Measurements from ENCODE around the gene RTRAF. TPM values are rescaled to one million over a fixed set of nuclear protein-coding genes. Genes with fewer than 3 reads are reported as not detected.

Gene RTRAF
- total and polyA plus RNA-seq, 2 donors (not counting 1 experiment from before 2014, with no cell fraction given) = 34.7 to 91.1 TPM

DNA sequence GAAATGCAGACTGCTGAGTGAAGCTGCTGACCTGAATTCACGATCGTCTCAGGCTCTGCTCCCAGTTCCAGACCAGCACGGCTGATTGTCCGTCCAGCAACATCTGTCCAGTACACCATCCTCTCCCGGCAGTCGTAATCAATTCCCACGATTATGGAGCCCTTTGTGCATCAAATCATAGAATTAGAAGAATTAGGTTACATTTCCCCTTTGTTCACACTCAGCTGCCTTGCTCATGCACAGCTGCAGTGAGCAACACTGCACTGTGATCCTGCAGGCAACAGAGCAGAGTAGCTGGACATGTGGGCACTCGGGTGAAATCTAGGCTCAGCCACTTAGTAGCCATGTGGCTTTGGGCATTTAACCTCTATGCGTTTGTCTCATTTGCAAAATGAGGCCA lies 22.2 kb downstream of the RTRAF start:
- 97% methylated on average over 6 of the region's 9 CpGs for WGBS (ENCODE audit: insufficient coverage)
- ChIA-PET CTCF (no interaction called here), POLR2A (no interaction called here)
- Histone ChIP-seq H3K9ac (ENCODE audit: low read length) (no peak overlapping the region), H3K27me3 (replicated peaks in 1 of 4; ENCODE audit: control extremely low read depth in 1 of 4, control insufficient read depth in 3 of 4, insufficient read depth in 4 of 4, low read length in 3 of 4) (no peaks in the 10 kb centered on the region), H3K36me3 (replicated peaks in 1 of 2; ENCODE audit: control extremely low read depth in 1 of 2, control insufficient read depth in 1 of 2, extremely low read depth in 1 of 2, insufficient read depth in 2 of 2, low read length in 1 of 2) (peaks cover 2 to 50% of the 10 kb centered on the region in 2 experiments), H3K4me3 (ENCODE audit: control extremely low read depth in 1 of 5, extremely low read depth in 1 of 5, insufficient read depth in 1 of 5, low read depth in 2 of 5, low read length in 4 of 5) (no peak overlapping the region), H3K27ac (ENCODE audit: low read length in 2 of 2) (no peak overlapping the region), H3K4me1 (ENCODE audit: control insufficient read depth in 2 of 2, insufficient read depth in 2 of 2, low read length in 2 of 2) (no peaks in the 10 kb centered on the region), H3K9me3 (ENCODE audit: control extremely low read depth in 1 of 3, control insufficient read depth in 2 of 3, insufficient read depth in 1 of 3, low read length in 2 of 3) (no peaks in the 10 kb centered on the region), H3K79me2 (ENCODE audit: control insufficient read depth, insufficient read depth, low read length) (no peaks in the 10 kb centered on the region), H3K4me2 (replicated peaks; ENCODE audit: low read depth, low read length, poor library complexity, severe bottlenecking) (no peak overlapping the region), H4K20me1 (ENCODE audit: control insufficient read depth, insufficient read depth, low read length, poor library complexity, severe bottlenecking) (no peaks in the 10 kb centered on the region), H2AFZ (ENCODE audit: insufficient read depth, low read depth, low read length, poor library complexity, severe bottlenecking) (no peak overlapping the region)
- Mint-ChIP-seq H3K9me3 (ENCODE audit: insufficient read depth) (no peaks in the 10 kb centered on the region), H3K4me3 (no peak overlapping the region), H3K27me3 (peaks cover 2% of the 10 kb centered on the region), H3K27ac (no peak overlapping the region), H3K4me1 (no peaks in the 10 kb centered on the region)
- intact Hi-C loops (cut with micrococcal nuclease) = no loop called here
- TF ChIP-seq CTCF (IDR thresholded peaks at IDR 0.05) (no peak), EZH2 (IDR thresholded peaks at IDR 0.05; ENCODE audit: borderline replicate concordance, insufficient read depth, low read depth, low read length, poor library complexity, severe bottlenecking) (no peak)
- no peak for ATAC-seq (ENCODE audit: low read depth)
- no peak for DNase-seq

DNA sequence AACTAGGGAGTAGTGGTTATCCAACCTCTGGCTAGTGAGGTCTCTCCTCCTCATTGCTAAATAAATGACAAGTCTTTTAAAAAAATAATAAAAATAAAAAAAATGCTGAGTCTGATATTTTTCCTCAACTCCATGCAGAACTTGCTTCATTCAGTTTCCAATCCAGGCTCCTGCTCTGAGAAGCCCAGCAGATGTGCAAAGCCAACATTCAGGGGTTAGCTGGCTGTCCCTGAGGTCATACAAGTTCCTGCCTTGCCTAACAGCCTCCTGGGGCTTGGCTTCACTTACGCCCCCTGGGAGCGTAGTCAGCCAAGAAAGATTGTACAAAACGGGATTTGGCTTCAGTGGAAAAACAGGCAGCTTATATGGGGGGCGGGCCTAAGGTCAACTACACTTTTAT lies 23.3 kb downstream of the RTRAF start:
- H3K4me1 ChIP-seq (ENCODE audit: control insufficient read depth in 2 of 2, insufficient read depth in 2 of 2, low read length in 2 of 2) = no peaks in the 10 kb centered on the region
- H4K20me1 ChIP-seq (ENCODE audit: control insufficient read depth, insufficient read depth, low read length, poor library complexity, severe bottlenecking) = no peaks in the 10 kb centered on the region
- no peak overlapping the region for H3K4me3 ChIP-seq (ENCODE audit: control extremely low read depth in 1 of 5, extremely low read depth in 1 of 5, insufficient read depth in 1 of 5, low read depth in 2 of 5, low read length in 4 of 5)
- no peak for ATAC-seq (ENCODE audit: low read depth)
- peaks cover 2 to 40% of the 10 kb centered on the region in 2 experiments for H3K36me3 ChIP-seq (replicated peaks in 1 of 2; ENCODE audit: control extremely low read depth in 1 of 2, control insufficient read depth in 1 of 2, extremely low read depth in 1 of 2, insufficient read depth in 2 of 2, low read length in 1 of 2)
- H3K27me3 ChIP-seq (replicated peaks in 1 of 4; ENCODE audit: control extremely low read depth in 1 of 4, control insufficient read depth in 3 of 4, insufficient read depth in 4 of 4, low read length in 3 of 4) = no peaks in the 10 kb centered on the region
- no peaks in the 10 kb centered on the region for H3K79me2 ChIP-seq (ENCODE audit: control insufficient read depth, insufficient read depth, low read length)
- no peaks in the 10 kb centered on the region for H3K9me3 ChIP-seq (ENCODE audit: control extremely low read depth in 1 of 3, control insufficient read depth in 2 of 3, insufficient read depth in 1 of 3, low read length in 2 of 3)
- H2AFZ ChIP-seq (ENCODE audit: insufficient read depth, low read depth, low read length, poor library complexity, severe bottlenecking) = no peak overlapping the region
- Mint-ChIP-seq H3K9me3 (ENCODE audit: insufficient read depth) (no peaks in the 10 kb centered on the region), H3K4me1 (no peaks in the 10 kb centered on the region), H3K27me3 (peaks cover 4% of the 10 kb centered on the region), H3K27ac (no peak overlapping the region), H3K4me3 (no peak overlapping the region)
- intact Hi-C loops (cut with micrococcal nuclease) = no loop called here
- H3K4me2 ChIP-seq (replicated peaks; ENCODE audit: low read depth, low read length, poor library complexity, severe bottlenecking) = no peak overlapping the region
- ChIA-PET CTCF (interaction anchor here (0.7 to 0.9 kb wide), 2 partner anchors 17 to 31 kb away, joined by 3 to 4 read pairs; no protein-coding TSS in a partner anchor), POLR2A (no interaction called here)
- no peak for TF ChIP-seq CTCF (IDR thresholded peaks at IDR 0.05)
- no peak for TF ChIP-seq EZH2 (IDR thresholded peaks at IDR 0.05; ENCODE audit: borderline replicate concordance, insufficient read depth, low read depth, low read length, poor library complexity, severe bottlenecking)
- no peak for DNase-seq
- H3K9ac ChIP-seq (ENCODE audit: low read length) = no peak overlapping the region
- H3K27ac ChIP-seq (ENCODE audit: low read length in 2 of 2) = no peak overlapping the region
- WGBS (ENCODE audit: insufficient coverage) = 72% methylated on average over 4 of the region's 4 CpGs
